Germinal center (tissue), 1 donor: ENCODE measurements around the gene R3HDM2.

Source experiments
- DNase-seq: peaks from one replicate; pipeline ENCODE4 v3.0.0; 2012; ENCODE audit warnings: mixed read lengths, low spot score

Gene R3HDM2

GRCh38 chr12:57430931-57431566 lies at the start of gene R3HDM2:
Gene R3HDM2, minus strand, starts transcription at chr12:57431043. Its CDS starts 120,615 bp downstream, at chr12:57310428.
- DNase-seq: peak; percentile 98

- DNase-seq: peak; percentile 70
Observed at GRCh38 chr12:57479376-57480115, 48.7 kb upstream of the R3HDM2 start, which contains the start of gene ARHGAP9. Gene ARHGAP9, minus strand, starts transcription at chr12:57479866. Its CDS starts 460 bp downstream, at chr12:57479406.

GRCh38 chr12:57479043-57479375 lies 48.2 kb upstream of the R3HDM2 start:
- no peak for DNase-seq

GRCh38 chr12:57477710-57478681 lies 47.2 kb upstream of the R3HDM2 start:
- peak; percentile 46 for DNase-seq

- no peak for DNase-seq
Observed at GRCh38 chr12:57476993-57477709, 46.3 kb upstream of the R3HDM2 start.

GRCh38 chr12:57476162-57476992 lies 45.5 kb upstream of the R3HDM2 start:
- DNase-seq: peak; percentile 66

- no peak for DNase-seq
Observed at GRCh38 chr12:57475271-57476161, 44.7 kb upstream of the R3HDM2 start.

GRCh38 chr12:57474862-57475261 lies 44.0 kb upstream of the R3HDM2 start:
- no peak for DNase-seq

- no peak for DNase-seq
Observed at GRCh38 chr12:57474430-57474829, 43.6 kb upstream of the R3HDM2 start.

GRCh38 chr12:57473886-57474285 lies 43.0 kb upstream of the R3HDM2 start:
- no peak for DNase-seq

- no peak for DNase-seq
Observed at GRCh38 chr12:57473392-57473791, 42.5 kb upstream of the R3HDM2 start.

- DNase-seq: no peak
Observed at GRCh38 chr12:57472391-57472790, 41.5 kb upstream of the R3HDM2 start.

- no peak for DNase-seq
Observed at GRCh38 chr12:57471661-57472060, 40.8 kb upstream of the R3HDM2 start.

- no peak for DNase-seq
Observed at GRCh38 chr12:57470970-57471656, 40.3 kb upstream of the R3HDM2 start.

- no peak for DNase-seq
Observed at GRCh38 chr12:57470286-57470969, 39.6 kb upstream of the R3HDM2 start.

GRCh38 chr12:57469296-57470164 lies 38.7 kb upstream of the R3HDM2 start:
- DNase-seq: no peak

- DNase-seq: no peak
Observed at GRCh38 chr12:57467915-57468314, 37.1 kb upstream of the R3HDM2 start.
